Cardiac ventricle fibroblast (primary cell): ENCODE results near the gene HIVEP1. TPM values are rescaled to one million over a fixed set of nuclear protein-coding genes. Genes with fewer than 3 reads are reported as not detected.

Experiments
- total RNA-seq: library from RNA; depleted of rRNA; stranded (reverse); fragments of >200 nt; gene quantifications from 2 replicates; pipeline ENCODE4 v1.2.3, GENCODE V29; 2015

Gene HIVEP1
- 9.1 and 9.3 TPM in 2 replicates for total RNA-seq

GRCh38 chr6:12012038-12012557 is at the start of gene HIVEP1:
Gene HIVEP1, plus strand, starts transcription at chr6:12012312. Its CDS starts 3,317 bp downstream, at chr6:12015629.

Other genes starting within 250 kb of the HIVEP1 start
- not detected in 2 replicates for gene ADTRP, start 233.5 kb upstream of the HIVEP1 start, total RNA-seq